Renal cortex interstitium (tissue), 11 donors: ENCODE data around the gene TLCD3B. TPM values are rescaled to one million over a fixed set of nuclear protein-coding genes. Genes with fewer than 3 reads are reported as not detected.
"Not testable (repeated sequence)": the region's sequence is repeated elsewhere in the genome, so short reads cannot be mapped to it uniquely, and the experiment has no call there.

Experiments
- DNase-seq, 11 donors: peaks; one replicate each; pipeline ENCODE4 v3.0.0-alpha.2; 2013; ENCODE audit warnings: low read depth in 9 of 11, low spot score in 4 of 11; ENCODE audit errors: extremely low read depth in 1 of 11
- polyA plus RNA-seq, 3 donors: library from polyadenylated mRNA; unstranded; fragments of 120-200 nt; gene quantifications; one replicate each; pipeline ENCODE4 v1.2.1, GENCODE V29; 2013; ENCODE audit not compliant: insufficient read length in 3 of 3

TLCD3B gene
- polyA plus RNA-seq, 3 donors, result 0.65 to 1.8 (median 1.3) TPM

- DNase-seq, result peak in 7 of 11 donors; percentile 47 to 70 (median 66)
Observed at GRCh38 chr16:30063893-30064728, 33.0 kb upstream of the TLCD3B start.

DNA sequence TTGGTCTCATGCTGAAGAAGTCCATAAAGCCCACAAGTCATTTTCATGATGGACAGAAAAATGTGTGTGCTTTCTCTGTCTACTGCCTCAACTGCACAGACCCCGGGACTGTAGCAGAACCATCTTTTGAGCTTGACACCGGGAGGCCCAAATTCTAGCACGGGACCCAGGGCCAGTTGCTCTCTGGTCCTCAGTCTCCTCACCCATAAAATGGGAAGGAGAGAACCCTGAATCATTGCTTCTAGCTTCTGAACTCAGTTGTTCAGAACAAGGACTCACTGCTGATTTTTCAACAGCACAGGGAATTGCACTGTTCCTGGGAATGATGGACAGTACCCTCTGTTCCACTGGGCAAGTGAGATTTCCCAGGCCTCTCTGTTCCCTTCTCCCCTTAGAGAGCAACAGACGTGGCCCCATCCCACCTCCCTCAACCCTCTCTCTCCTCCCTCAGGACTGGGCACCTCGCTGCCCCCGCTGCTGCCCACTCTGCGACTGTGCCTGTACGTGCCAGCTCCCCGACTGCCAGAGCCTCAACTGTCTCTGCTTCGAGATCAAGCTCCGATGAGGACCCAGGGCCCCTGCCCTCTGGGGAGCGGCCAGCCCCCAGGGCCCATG, 32.3 kb upstream of the TLCD3B start:
- no peak for DNase-seq

- DNase-seq, result no peak
Observed at GRCh38 chr16:30060836-30061554, 29.9 kb upstream of the TLCD3B start.

- DNase-seq, result no peak
Observed at GRCh38 chr16:30060346-30060745, 29.3 kb upstream of the TLCD3B start.

- no peak for DNase-seq
Observed at GRCh38 chr16:30054959-30055553, 24.0 kb upstream of the TLCD3B start.

- DNase-seq, result no peak
Observed at GRCh38 chr16:30054451-30054850, 23.4 kb upstream of the TLCD3B start.

DNA sequence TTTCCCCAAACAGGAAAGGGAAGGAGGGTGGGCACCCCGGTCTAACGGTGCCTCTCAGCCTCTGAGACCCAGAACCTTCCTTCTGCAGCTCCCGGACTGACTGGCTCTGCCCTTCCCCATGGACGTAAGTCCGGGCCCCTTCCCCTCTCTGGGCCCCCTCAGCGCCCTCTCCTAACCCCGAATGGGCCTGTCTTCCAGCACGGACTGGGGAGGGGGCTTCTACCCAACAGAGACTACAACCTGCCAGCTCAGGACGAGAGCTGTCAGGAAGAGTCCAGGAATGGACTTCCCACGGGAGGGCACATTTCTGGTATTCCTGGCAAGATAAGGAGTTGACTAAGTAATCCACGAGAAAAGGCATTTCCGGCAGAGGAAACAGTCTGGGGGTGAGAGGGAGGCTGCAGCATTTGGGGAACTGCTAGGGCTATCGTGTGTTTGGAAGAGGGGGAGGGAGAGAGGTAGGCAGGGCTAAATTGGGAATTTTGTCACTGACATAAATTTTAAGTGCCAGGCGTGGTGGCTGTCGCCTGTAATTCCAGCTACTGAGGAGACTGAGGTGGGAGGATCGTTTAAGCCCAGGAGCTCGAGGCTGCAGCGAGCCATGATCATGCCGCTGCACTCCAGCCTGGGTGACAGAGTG, 22.4 kb upstream of the TLCD3B start:
- DNase-seq, result no peak

- DNase-seq, result peak in 9 of 11 donors; percentile 77 to 91 (median 85)
Observed at GRCh38 chr16:30052671-30053372, 21.8 kb upstream of the TLCD3B start.

DNA sequence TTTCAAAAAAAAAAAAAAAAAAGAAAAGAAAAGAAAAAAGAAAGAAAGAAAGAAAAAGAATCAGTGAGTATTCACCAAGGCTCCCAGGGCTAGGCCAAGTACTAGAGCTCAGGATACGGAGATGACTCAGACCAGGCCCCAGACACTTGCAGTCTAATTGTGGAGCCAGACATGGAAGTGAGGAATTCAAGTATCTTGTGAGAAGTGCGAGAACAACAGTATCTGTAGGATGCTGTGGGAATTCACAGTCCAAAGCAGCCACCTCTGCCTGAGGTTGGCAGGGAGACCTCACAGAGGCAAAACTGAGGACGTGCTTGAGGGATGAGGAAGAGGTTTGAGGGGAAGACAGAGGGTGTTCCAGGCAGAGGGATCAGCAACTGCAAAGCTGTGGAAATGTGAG, 20.4 kb upstream of the TLCD3B start:
- DNase-seq, result no peak

GRCh38 chr16:30049871-30050270, 18.8 kb upstream of the TLCD3B start:
- no peak for DNase-seq

- DNase-seq, result no peak
Observed at GRCh38 chr16:30046588-30046987, 15.5 kb upstream of the TLCD3B start.

DNA sequence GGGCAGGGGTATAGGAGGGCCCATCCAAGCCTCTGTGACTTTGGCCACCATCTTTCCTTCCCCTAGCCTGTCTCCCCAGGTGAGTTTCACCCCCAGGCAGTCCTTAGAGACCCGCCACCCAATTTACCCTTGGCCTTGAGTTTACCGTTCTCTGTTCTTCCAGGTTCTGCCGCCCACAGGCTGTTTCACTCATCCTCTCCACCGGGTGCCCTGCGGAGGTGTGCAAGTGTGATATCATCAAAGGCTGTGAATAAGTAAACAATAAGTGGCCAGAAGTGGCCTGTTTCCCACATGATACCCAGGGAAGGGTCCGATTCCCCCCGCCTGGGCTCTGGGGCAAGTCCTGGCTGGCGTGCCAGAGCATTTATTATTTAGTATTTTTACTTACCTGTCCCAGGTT, 15.1 kb upstream of the TLCD3B start:
- DNase-seq, result no peak

DNA sequence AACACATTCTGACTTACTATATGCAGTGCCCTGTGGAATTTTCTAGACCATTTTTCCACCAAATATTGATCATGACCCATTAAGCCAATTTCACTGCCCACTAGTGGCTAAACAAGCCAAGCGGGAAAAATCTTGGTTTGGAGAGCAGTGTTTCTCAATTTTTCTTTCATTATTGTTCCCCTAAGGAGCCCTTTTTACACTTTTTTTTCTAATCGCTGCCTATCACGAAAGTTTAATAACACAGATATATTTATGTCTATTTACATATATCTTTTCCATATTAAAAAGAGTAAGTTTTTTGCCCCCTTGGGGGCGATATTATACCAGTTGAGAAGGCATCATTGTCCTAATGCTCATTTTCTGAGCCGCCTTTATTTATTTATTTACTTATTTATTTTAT, 10.8 kb upstream of the TLCD3B start:
- DNase-seq, result no peak

GRCh38 chr16:30040690-30041089, 9.6 kb upstream of the TLCD3B start:
- DNase-seq, result not testable (repeated sequence)

DNA sequence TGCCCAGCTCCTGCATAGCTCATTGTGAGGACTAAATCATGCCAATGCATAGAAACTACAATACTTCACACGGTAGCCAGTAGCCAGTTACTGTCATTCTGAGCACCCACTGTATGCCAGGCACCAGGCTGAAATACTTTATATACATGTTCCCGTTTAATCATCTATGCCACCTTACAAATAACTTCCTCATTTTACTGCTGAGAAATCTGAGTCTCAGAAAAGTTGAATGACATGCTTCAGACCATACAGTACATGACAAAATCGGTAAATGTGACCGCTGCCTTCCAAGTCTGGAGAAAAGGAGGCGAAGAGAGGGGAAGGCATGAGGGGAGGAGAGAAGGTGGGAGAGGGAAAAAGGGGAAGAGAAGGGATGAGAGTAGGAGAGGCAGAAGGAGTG, 9.2 kb upstream of the TLCD3B start:
- DNase-seq, result no peak

DNA sequence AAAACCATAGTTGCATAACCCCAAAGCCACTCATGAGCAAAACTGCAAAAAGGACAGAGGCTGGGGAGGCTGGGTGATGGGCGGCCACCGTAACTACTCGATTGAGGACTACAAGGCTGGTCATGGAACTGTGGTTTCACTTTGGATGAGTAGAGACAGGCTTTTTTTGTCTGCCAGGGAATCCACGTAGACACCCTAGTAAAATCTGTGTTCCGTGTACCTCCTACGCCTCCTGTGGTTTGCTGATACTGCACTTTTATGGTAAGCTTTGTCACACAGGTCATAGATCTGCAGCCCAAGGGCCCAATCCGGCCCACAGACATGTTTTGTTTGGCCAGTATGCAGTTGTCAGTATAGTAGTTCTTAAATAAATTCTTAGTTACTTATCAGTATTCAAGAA, 2.2 kb upstream of the TLCD3B start:
- DNase-seq, result no peak

GRCh38 chr16:30032083-30032819, 1.2 kb upstream of the TLCD3B start:
- peak in 6 of 11 donors; percentile 47 to 72 (median 53) for DNase-seq

GRCh38 chr16:30031477-30031918, 427 bp upstream of the TLCD3B start:
- DNase-seq, result no peak
